ENCODE measurements around the gene DDX1.

Gene DDX1

GRCh38 chr2:15547115-15547876, 44.4 kb upstream of the DDX1 start:
- H3K4me3 ChIP-seq (ENCODE audit: control insufficient read depth, low read depth, low read length), result no peak overlapping the region
- TF ChIP-seq CTCF (IDR thresholded peaks at IDR 0.05; ENCODE audit: control insufficient read depth, insufficient read depth, low read depth, low read length, missing control alignments), result no peak
- DNase-seq (ENCODE audit: low read depth), result no peak

GRCh38 chr2:15548974-15549373, 42.7 kb upstream of the DDX1 start:
- no peak for DNase-seq (ENCODE audit: low read depth)

GRCh38 chr2:15553519-15553918, 38.1 kb upstream of the DDX1 start:
- no peak for TF ChIP-seq CTCF (IDR thresholded peaks at IDR 0.05; ENCODE audit: control insufficient read depth, insufficient read depth, low read depth, low read length, missing control alignments)
- H3K4me3 ChIP-seq (ENCODE audit: control insufficient read depth, low read depth, low read length), result no peak overlapping the region
- no peak for DNase-seq (ENCODE audit: low read depth)

More at GRCh38 chr2:15548974-15549373, 42.7 kb upstream of the DDX1 start:
- no peak for TF ChIP-seq CTCF (IDR thresholded peaks at IDR 0.05; ENCODE audit: control insufficient read depth, insufficient read depth, low read depth, low read length, missing control alignments)
- no peak overlapping the region for H3K4me3 ChIP-seq (ENCODE audit: control insufficient read depth, low read depth, low read length)

GRCh38 chr2:15553951-15554350, 37.7 kb upstream of the DDX1 start:
- no peak overlapping the region for H3K4me3 ChIP-seq (ENCODE audit: control insufficient read depth, low read depth, low read length)
- DNase-seq (ENCODE audit: low read depth), result no peak
- TF ChIP-seq CTCF (IDR thresholded peaks at IDR 0.05; ENCODE audit: control insufficient read depth, insufficient read depth, low read depth, low read length, missing control alignments), result no peak

- TF ChIP-seq CTCF (IDR thresholded peaks at IDR 0.05; ENCODE audit: control insufficient read depth, insufficient read depth, low read depth, low read length, missing control alignments), result no peak
- no peak overlapping the region for H3K4me3 ChIP-seq (ENCODE audit: control insufficient read depth, low read depth, low read length)
- no peak for DNase-seq (ENCODE audit: low read depth)
These were observed 37.0 kb upstream of the DDX1 start for GRCh38 chr2:15554525-15555218.

- no peak for DNase-seq (ENCODE audit: low read depth)
- no peak for TF ChIP-seq CTCF (IDR thresholded peaks at IDR 0.05; ENCODE audit: control insufficient read depth, insufficient read depth, low read depth, low read length, missing control alignments)
- H3K4me3 ChIP-seq (ENCODE audit: control insufficient read depth, low read depth, low read length), result no peak overlapping the region
These were observed 35.9 kb upstream of the DDX1 start for GRCh38 chr2:15555760-15556193.

Data from AG09309 (cell line).